GM12874 (cell line): ENCODE results near the gene SH2D7.

Source experiments
- CTCF ChIP-seq: IDR thresholded peaks from 2 replicates; pipeline ENCODE4 v1.5.1; 2011; ENCODE audit warnings: low read depth, mild to moderate bottlenecking, control low read depth, low read length, moderate library complexity; ENCODE audit not compliant: insufficient read depth

SH2D7 gene

GRCh38 chr15:78055919-78056713, 36.2 kb upstream of the SH2D7 start:
- no peak for TF ChIP-seq CTCF

- TF ChIP-seq CTCF: no peak
Measured at GRCh38 chr15:78056714-78057269, 35.6 kb upstream of the SH2D7 start.

- TF ChIP-seq CTCF: no peak
Measured at GRCh38 chr15:78057803-78058202, 34.6 kb upstream of the SH2D7 start.

GRCh38 chr15:78058401-78058935, 33.9 kb upstream of the SH2D7 start:
- TF ChIP-seq CTCF: no peak

- no peak for TF ChIP-seq CTCF
Measured at GRCh38 chr15:78059110-78059839, 33.1 kb upstream of the SH2D7 start.

GRCh38 chr15:78060232-78060631, 32.1 kb upstream of the SH2D7 start:
- TF ChIP-seq CTCF: no peak

- TF ChIP-seq CTCF: no peak
Measured at GRCh38 chr15:78061963-78062427, 30.4 kb upstream of the SH2D7 start.
